ENCODE measurements around the gene TRIM52.

GRCh38 chr5:181241393-181241975 lies 19.5 kb downstream of the TRIM52 start:
- TF ChIP-seq POLR2A (IDR thresholded peaks at IDR 0.05; ENCODE audit: extremely low read depth, insufficient read length) (no peak), MYC (IDR thresholded peaks at IDR 0.05; ENCODE audit: low read depth, low read length) (peak; percentile 72; the same call in 1 of the 2 replicates)
- TF ChIP-seq, protein P1, sequence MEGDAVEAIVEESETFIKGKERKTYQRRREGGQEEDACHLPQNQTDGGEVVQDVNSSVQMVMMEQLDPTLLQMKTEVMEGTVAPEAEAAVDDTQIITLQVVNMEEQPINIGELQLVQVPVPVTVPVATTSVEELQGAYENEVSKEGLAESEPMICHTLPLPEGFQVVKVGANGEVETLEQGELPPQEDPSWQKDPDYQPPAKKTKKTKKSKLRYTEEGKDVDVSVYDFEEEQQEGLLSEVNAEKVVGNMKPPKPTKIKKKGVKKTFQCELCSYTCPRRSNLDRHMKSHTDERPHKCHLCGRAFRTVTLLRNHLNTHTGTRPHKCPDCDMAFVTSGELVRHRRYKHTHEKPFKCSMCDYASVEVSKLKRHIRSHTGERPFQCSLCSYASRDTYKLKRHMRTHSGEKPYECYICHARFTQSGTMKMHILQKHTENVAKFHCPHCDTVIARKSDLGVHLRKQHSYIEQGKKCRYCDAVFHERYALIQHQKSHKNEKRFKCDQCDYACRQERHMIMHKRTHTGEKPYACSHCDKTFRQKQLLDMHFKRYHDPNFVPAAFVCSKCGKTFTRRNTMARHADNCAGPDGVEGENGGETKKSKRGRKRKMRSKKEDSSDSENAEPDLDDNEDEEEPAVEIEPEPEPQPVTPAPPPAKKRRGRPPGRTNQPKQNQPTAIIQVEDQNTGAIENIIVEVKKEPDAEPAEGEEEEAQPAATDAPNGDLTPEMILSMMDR (IDR thresholded peaks at IDR 0.05; ENCODE audit: low read depth, low read length): no peak
- TF ChIP-seq, protein P2, sequence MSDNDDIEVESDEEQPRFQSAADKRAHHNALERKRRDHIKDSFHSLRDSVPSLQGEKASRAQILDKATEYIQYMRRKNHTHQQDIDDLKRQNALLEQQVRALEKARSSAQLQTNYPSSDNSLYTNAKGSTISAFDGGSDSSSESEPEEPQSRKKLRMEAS (IDR thresholded peaks at IDR 0.05; ENCODE audit: low read depth, low read length): peak; percentile 65
